Stimulated activated CD8-positive, alpha-beta memory T cell treated with anti-CD3 and anti-CD28 coated beads, Interleukin-12 subunit alpha, Interleukin-12 subunit beta, amount 100 ng/mL, for 4 hours (primary cell): ENCODE measurements around the gene TNNT3.

Experiments
- DNase-seq: peaks from one replicate; pipeline ENCODE4 v3.0.0-alpha.2; 2020; ENCODE audit warnings: low read depth

TNNT3 gene

DNA sequence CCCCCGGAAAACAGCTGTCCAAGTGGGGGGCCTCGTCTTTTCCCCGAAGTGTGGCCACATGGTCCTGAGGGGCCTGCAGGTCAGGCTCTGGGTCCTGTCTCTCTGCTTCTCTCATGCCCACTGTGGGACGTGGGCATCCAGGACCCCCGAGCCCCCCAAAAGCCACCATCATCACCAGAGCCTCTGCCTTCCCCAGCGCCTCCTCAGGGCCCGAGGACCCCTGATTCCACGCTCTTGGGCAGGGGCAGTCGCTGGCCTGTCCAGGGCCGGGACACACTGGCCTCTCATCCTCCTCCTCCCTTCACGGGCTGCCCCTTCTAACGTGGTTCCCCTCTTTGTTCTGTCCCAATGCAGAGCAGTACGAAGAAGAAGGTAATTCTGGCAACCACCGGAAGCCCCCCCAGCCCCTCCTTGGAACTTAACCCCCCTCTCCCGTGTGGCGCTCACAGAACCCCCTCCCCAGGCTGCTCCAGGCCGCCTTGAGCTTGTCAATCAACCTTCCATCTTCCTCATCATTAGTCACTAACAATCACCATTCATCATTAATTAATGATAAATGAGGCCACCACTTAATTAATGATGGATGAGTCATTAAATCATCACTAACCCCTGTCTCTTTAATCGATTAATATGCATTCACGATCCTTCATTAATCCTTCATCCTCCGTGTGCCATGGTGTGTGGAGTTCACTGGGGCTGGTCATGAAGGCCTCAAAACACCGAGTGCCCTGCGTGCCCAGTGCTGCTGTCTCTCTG, 3.9 kb downstream of the TNNT3 start:
- no peak for DNase-seq

DNA sequence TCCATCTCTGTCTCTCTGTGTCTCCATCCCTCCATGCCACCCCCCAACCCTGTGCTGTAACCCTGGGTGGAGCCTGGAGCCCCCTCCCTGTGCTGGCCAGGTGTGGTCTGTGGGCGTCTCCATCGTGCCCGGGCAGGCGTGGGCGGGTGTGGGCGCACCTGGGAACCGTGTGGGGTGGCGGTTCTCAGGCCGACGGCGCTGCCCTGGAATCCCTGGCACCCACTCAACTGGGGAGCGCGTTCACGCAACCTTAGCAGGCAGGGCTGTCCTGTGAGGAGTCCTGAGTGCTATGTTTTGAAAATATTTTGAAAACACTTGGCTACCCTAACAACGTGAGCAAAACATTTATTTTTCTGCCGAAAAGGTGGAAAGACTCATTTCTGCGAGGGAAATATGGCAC, 4.7 kb downstream of the TNNT3 start:
- DNase-seq: no peak

DNA sequence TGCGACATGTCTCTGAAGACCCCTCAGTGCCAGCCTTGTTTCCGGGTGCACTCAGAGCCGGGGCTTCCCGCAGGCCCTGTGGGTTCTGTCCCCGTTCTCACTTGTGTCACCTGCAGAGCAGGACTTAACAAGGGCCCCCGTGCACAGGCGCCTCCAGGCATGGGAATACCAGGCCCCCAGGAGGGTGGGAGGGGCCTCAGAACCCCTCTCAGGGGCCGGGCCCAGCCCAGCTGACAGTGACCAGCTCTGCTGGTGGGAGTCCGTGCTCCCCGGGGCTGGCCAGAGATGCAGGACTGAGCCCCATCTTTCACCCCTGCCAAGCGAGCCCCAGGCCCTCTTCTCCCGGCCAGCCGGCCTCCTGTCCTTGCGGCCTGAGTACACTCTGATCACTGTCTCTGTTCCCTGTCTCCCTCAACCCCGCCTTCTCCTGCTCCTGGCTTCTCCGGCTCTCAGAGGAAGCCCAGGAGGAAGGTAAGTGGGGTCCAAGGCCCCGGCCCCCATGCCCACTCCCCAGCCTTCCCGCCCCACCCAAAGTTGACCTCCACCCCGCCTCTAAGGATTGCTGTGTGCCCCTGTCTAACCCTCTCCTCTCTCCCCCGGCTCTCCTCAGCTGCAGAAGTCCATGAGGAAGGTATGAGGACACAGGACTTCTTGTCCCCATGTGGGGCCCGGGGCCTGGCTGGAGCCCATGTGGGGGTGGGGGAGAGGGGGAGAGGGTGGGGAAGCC, 5.3 kb downstream of the TNNT3 start:
- no peak for DNase-seq

DNA sequence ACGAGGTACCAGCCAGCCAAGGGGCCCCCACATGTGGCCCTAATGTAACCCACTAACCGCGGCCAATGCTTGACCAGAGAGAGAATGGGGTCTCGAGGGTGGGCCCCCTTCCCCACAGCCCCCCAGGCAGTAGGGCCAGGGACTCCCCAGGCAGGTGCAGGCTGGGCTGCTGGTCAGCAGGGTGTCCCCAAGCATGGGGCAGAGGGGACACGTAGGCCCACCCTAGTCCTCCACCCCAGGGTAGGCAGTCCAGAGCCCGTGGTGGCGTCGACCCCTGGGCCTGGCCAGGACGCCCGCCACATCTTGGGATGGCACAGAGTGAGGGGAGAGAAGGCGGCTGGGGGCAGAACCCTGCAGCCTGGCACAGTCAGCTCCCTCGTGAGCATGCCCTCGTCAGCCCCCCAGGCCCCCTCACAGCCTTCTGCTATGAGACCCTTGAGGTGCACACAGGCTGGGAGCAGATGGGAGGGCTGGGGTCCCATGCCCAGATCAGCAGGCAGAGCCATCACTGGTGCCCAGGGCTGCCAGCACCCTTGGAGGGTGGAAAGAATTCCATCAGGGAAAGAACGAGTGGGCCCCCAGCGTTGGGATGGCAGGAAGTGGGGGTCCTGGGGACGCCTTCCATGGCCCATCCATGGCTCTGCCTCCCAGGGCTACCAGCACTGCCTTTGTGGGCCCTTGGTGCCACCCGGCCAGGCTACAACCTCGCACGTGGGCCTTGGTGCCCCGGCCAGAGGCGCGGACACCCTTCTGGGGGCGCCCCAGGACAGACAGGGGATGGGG, 6.1 kb downstream of the TNNT3 start:
- DNase-seq: no peak

DNA sequence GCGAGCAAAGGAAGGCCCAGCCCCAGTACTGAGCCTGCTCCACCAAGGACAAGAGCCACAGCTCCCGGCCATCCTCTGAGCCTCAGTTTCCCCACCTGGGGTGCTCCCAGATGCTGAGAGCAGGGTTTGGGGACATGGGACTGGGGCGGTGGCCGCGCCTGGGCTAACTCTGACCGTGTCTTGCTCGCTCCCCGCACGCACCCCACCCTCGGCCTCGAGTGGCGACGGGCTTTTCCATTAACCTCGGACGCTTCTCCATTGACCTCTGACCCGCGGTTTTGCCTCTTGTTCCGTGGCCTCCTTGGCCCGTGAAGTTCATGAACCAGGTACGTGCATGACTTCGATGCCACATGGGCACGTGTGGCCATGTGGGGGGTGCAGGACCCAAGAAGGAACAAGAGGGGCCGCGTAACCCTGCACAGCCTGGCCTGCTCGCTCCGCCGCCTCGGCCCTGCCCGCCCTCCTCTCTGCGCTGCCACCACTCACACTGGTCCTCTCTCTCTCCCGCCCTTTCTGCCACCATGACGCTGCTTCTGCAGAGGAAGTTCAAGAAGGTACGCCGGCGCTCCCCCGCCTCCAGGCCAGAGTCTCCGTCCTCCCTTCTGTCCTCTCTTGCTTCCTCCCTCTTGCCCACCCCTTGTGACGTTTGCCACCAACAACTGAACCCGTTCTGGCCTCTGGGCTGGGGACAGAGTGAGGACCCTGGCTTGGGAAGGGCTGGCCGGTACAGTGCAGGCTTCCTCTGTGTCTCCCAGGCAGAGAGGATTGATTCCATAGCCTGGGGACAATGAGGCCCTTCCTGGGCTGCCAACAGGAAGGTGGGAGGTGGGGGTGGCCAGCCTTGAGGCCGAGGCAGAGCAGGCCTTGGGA, 6.9 kb downstream of the TNNT3 start:
- no peak for DNase-seq

DNA sequence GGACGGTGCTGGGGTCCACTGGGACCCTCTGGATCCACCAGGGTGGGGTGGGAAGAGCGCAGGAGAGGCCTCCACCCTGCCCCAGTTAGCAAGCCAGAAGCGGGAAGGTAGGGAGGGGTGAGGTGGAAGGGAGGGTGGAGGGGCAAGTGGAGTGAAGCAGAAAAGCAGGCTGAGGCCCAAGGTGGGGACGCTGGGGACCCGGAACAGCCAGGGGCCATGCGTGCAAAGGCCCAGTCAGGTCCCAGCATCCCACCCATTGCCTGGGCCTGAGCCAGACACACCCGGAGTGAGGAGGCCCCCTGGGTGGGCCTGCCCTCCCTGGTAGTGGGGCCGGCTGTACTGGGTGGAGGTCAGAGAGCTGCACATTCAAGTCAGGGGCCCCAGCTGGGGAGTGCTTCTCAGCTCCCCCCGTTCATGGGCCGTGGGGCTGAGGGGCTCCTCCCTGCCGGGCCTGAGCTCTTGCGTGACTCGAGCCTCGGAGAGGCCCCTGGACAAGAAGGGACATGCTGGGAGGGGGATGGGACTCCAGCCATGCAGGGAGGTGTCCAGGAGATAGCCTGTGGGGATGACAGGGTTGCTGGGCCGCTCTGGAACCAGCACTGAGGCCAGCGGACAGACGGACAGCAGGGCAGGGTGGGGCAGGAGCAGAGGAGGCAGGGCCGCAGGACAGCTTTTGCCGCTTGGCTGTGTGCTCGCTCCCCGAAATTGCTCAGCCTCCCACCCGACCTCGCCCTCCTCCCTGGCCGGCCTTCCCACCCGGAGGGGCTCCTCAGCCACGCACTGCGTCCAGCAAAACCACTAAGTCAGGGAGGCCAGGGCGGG, 7.7 kb downstream of the TNNT3 start:
- DNase-seq: no peak

DNA sequence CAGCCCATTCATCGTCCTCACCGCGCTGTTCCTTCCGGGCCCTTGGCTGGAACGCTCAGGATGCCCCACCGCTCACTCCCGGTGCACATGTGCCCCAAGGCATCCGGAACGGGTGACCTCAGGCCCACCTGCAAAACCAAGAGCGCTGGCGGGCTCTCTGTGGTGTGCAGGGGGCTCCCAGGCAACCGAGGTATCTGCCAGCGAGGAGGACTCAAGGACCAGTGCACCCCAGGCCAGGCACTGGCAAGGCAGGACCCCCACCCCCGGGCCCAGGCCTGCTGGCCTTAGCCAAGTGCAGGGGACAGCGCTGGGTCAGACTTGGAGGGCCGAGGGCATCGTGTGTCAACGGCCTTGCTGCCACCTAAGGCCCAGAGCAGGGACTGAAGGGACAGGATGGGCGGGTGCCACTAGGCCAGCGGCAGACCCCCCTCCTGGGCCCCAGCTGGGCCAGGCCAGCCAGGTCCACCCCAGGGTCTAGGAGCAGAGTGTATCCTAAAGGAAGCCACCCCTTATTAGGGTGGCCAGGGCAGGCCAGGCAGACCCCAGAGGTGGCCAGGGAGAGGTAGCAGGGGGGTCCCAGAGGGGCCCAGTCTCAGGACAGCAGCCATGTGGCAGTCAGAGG, 8.5 kb downstream of the TNNT3 start:
- no peak for DNase-seq

DNA sequence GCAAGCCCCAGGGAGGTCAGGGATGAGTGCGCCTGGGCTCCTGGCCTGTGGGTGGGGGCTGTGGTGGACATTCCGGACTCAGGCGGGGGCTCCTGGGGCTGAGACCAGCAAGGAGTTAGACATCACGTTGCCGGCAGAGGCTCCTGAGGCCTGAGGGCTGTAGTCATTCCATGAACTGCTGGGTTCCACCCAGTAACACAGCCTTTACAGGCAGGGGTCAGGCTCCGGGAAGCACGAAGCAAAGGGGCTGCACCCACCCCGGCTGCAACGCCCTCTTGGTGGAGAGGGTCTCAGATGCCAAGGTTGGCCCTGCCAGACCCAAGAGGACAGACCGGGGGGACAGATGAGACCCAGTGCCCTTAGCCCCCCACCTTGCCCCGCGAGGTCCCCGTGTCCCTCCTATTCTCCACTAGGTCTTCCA, 9.0 kb downstream of the TNNT3 start:
- DNase-seq: no peak

DNA sequence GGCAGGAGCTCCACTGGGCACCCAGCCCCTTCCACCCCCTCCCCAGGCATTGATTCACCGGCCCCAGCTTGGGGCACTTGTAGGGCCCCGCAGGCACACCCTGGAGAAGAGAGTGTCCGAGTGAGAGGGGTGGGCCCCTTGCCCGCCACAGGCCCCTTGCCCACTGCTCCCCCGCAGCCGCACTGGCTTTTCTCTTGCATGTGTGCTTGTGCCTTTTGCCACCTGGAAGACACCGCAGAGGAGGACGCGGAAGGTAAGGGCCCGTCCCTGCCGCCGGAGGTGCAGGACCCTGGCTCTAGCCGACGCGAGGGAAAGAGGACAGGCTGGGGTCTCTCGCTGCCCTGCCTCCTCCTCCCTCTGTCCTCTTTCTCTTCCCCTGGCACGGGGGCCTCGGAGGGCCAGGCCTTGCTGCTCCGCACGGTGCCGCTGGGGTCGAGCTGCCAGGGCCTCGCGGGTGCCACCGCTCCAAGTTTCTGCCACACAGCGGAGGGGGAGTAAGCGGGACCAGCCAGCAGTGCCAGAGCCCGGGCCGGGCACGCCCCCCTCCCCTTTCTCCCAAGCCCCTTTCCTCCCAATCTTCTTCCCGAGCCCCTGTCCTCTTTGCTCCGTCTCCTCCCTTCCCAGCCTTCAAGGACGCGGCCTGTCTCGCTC, 9.5 kb downstream of the TNNT3 start:
- DNase-seq: no peak

DNA sequence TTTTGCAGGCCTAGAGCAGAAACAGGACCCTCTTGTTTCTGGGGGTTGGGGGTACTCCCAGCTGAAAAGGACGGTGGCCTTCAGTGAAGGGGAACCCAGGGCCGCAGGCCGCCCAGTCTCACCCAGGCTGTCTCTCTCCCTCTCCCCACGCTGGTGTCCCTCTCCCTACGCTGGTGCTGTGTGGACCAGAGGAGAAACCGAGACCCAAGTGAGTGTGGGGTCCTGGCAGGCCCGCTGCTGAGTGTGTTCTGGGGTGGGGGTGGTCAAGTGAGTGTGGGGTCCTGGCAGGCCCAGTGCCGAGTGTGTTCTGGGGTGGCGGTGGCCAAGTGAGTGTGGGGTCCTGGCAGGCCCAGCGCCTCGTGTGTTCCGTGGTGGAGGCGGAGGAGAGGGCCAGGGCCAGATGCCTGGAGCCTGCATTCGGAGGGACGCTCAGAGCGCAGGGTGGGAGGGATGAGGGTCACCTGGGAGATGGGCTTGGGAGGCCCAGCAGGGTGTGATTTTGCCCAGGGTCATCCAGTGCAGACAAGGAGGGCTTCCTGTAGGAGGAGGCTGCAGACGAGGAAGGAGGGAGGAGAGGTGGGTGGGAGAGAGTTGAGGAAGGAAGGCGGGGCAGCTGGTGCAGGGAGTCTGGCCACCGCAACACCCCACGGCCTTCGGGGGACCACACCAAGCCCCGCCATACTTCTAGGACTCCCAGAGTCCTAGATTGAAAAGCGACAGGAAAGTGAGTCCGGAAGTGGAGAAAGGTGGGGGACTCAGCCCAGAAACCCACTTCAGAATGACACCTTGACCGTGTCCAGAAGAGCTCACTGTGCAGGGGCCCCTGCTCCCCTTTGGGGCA, 10.3 kb downstream of the TNNT3 start:
- no peak for DNase-seq

DNA sequence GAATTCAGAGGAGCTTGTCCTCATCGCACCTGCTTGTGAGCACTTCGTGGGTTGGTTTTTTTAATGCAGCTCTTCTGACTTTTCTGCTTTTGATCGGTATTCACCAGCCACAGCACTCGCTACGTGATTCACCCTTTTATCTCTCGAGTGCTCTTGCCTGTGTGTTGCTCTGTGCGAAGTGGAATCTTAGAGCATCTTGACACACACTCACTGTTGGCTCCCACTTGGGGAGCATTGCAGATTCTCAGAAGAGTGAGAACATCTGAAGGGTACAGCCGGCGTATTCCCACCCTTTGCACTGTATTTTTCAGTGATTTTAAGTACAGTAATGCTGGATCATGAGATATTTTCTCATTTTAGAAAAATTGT, 10.9 kb downstream of the TNNT3 start:
- no peak for DNase-seq

DNA sequence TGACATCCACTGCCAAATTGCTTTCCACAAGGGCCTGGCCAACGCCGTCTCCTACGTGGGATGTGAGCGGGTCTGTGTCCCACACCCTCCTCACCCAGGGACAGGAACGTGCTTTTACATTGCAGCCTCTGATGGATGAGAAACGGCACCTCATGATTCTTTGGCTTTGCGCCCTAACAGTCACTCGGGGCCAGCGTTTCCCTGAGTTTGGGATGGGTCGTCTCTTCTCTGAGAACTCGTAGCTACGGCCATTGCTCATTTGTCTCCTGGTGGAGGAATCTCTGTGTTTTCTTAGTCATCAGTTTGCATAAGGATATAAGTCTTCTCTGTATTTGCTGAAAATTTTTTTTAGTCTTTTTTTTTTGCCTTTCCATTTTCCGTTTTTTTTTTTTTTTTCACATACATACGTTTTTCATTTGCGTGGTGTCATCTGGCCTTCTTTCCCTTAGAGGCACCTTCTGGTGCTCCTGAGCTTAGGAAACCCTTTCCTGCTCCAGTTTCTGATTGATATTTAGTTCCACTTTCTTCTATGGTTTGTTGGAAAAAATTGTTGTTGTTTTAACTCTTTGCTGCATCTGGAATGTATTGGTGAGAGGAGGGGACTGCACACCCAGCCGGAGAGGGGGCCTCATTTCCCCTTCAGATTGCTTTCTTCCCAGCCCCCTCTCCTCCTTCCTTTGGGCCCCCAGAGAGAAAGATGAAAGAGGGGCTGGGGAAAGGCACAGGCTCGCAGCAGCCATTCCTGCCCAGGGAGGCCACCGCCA, 12.0 kb downstream of the TNNT3 start:
- no peak for DNase-seq

DNA sequence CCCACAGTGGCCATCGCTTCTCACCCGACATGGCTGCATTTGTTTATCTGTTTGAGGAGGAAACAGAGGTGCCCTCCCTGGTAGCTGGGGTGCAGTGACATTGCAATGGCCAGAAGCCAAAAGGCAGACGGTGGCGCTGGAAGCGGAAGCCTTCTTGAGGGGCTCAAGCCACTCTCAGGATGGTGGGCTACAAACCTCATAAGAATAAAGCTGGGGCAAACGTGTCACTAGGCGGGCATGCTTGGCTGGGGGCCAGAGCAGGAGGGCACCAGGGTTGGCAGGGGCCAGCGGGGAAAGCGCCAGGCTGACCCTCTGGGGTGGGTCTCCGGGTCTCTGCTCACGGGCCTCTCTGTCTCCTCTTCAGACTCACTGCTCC, 12.6 kb downstream of the TNNT3 start:
- no peak for DNase-seq

DNA sequence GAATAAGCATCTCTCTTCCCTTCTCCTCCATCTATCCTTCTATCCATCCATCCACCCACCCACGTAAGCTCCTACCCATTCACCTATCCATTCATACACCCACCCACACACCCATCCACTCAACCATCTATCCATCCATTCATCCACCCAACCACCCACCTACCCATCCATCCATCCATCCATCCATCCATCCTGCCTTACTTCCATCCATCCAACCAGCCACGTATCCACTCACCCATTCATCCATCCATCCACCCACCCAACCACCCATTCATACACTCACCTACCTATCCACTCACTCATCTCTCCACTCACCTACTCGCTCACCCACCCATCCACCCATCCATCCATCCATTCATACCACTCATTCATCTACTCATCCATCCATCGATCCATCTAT, 13.2 kb downstream of the TNNT3 start:
- no peak for DNase-seq

DNA sequence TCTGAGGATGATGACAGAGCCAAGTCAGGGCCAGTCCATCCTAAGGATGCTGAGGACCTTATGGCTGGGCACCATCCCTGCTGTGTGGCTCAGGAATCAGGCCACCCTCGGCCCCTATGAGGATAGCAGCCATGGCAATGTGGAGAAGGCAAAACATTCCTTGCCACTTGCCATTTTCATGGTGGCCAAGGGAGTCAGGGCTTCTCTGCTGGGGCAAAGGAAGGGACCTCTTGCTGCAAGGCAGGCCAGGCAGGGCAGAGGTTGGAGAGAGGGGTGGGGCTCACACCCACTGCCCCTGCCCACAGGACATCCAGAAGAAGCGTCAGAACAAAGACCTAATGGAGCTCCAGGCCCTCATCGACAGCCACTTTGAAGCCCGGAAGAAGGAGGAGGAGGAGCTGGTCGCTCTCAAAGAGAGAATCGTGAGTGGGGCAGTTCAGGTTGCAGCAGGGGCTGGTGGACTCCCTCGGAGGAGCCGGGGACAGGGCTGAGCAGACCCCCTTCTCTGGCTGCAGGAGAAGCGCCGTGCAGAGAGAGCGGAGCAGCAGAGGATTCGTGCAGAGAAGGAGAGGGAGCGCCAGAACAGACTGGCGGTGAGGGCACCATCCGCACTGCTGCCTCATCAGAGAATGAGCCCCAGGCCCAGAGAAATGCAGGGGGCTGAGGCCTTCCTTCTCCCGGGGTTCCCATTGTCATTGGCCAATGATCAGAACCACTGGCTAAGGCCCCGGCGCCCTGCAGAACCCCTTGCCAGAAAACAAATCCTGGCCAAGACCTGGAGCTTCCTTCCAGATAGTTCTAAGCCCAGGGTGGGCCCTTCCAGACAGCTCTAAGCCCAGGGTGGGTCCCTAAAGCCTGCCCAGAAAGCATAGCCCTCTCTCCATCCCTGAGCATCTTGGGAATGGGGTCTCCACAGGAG, 14.2 kb downstream of the TNNT3 start:
- no peak for DNase-seq

DNA sequence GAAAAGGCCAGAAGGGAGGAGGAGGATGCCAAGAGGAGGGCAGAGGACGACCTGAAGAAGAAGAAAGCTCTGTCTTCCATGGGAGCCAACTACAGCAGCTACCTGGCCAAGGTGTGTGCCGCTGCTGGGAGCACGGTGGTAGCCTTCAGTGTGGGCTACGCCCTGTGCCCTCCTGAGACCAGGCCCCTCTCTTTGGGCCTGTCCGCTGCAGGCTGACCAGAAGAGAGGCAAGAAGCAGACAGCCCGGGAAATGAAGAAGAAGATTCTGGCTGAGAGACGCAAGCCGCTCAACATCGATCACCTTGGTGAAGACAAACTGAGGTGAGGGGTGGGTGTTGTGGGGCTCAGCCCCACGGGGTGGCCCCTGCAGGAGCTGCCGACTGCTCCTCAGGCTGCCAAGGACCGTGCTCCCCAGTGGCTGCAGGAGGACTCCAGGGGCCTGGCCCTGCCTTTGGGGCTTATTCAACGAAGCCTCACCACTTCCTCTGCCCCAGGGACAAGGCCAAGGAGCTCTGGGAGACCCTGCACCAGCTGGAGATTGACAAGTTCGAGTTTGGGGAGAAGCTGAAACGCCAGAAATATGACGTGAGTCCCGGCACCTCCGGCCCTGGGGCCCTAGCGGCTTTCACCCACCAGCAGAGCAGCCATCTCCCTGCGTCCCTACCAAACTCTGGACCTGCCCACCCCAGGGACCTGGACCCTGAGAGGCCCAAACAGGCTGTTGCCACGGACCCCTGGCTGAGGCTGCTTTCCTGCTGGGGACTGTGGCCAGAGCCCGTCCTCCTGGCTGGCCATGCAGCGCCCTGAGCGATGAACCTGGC, 15.0 kb downstream of the TNNT3 start:
- DNase-seq: no peak
